K562 (cell line): ENCODE data around the gene MYL12A. TPM values are rescaled to one million over a fixed set of nuclear protein-coding genes. Genes with fewer than 3 reads are reported as not detected.

Experiments used
- ADNP ChIP-seq: fragments of 200-800 bp; sonication (Bioruptor generic); IDR thresholded peaks from 2 replicates; pipeline ENCODE4 v1.6.1; 2016; ENCODE audit warnings: missing genetic modification characterization, missing compliant biosample characterization
- ARNT ChIP-seq, 2 experiments: fragments of 450-650 bp; IDR thresholded peaks; 2 replicates each; pipeline ENCODE4 v1.6.1; 2016; ENCODE audit warnings: mild to moderate bottlenecking in 1 of 2
- ESRRB ChIP-seq: fragments of 250-450 bp; sonication (Bioruptor Pico); IDR thresholded peaks from 2 replicates; pipeline ENCODE4 v1.5.0; 2020; ENCODE audit warnings: mild to moderate bottlenecking, moderate library complexity, borderline replicate concordance
- FOXP1 ChIP-seq: sonication (generic); formaldehyde crosslinking; IDR thresholded peaks from 2 replicates; pipeline ENCODE4 v1.8.0; 2022; ENCODE audit warnings: mild to moderate bottlenecking, missing genetic modification reagents
- LEF1 ChIP-seq: fragments of 450-650 bp; IDR thresholded peaks from 2 replicates; pipeline ENCODE4 v1.6.1; 2016; ENCODE audit warnings: mild to moderate bottlenecking
- MCM5 ChIP-seq: fragments of 450-650 bp; IDR thresholded peaks from 2 replicates; pipeline ENCODE4 v1.6.1; 2016; ENCODE audit warnings: low read depth
- MTF1 ChIP-seq: fragments of 250-450 bp; sonication (Bioruptor Pico); IDR thresholded peaks from 2 replicates; pipeline ENCODE4 v1.9.0; 2021; ENCODE audit warnings: moderate library complexity, mild to moderate bottlenecking, inconsistent platforms, borderline replicate concordance
- NCOA6 ChIP-seq: fragments of 450-650 bp; IDR thresholded peaks from 2 replicates; pipeline ENCODE4 v1.6.1; 2017; ENCODE audit warnings: mild to moderate bottlenecking
- RBM17 ChIP-seq: fragments of 200-400 bp; formaldehyde crosslinking; IDR thresholded peaks from 2 replicates; pipeline ENCODE4 v1.6.1; 2017; ENCODE audit warnings: low read depth, mild to moderate bottlenecking, low read length, borderline replicate concordance
- TFE3 ChIP-seq: fragments of 450-650 bp; formaldehyde crosslinking; IDR thresholded peaks from 2 replicates; pipeline ENCODE4 v1.4.0; 2020; ENCODE audit warnings: mild to moderate bottlenecking, mixed read lengths
- XRCC3 ChIP-seq: fragments of 450-650 bp; IDR thresholded peaks from 2 replicates; pipeline ENCODE4 v1.6.1; 2017; ENCODE audit warnings: mild to moderate bottlenecking, moderate library complexity
- ZEB2 ChIP-seq: fragments of 450-650 bp; IDR thresholded peaks from 2 replicates; pipeline ENCODE4 v1.6.1; 2016
- ZNF830 ChIP-seq: fragments of 250-450 bp; sonication (Bioruptor Pico); IDR thresholded peaks from 2 replicates; pipeline ENCODE4 v1.5.0; 2021; ENCODE audit warnings: mild to moderate bottlenecking
- polyA plus RNA-seq, 8 experiments: library from polyadenylated mRNA; depleted of rRNA in 4 of 8; stranded (reverse) in 5 of 8; unstranded in 3 of 8; fragments of >200 nt; fragmentation: Nextera tagmentation in 2 of 8; fragmentation: Illumina TruSeq in 1 of 8; extraction: Ambion mirVana in 2 of 8; extraction: Trizol in 1 of 8; gene quantifications; 2 replicates each; pipeline versions ENCODE4 v1.2.1 to v1.2.3, GENCODE V29; 2011 to 2014; ENCODE audit warnings: inconsistent platforms in 1 of 8, missing spikeins in 1 of 8
- total RNA-seq, 7 experiments: library from RNA; depleted of rRNA in 6 of 7; stranded (reverse); fragments of >200 nt in 6 of 7; fragmentation: Illumina TruSeq in 2 of 7; extraction: Trizol in 2 of 7; gene quantifications; 2 replicates each; pipeline versions ENCODE4 v1.2.1 to v1.2.3, GENCODE V29; 2011 to 2021; ENCODE audit warnings: low replicate concordance in 1 of 7
- TF ChIP-seq, protein P1 (sequence below): fragments of 250-450 bp; sonication (Bioruptor Pico); IDR thresholded peaks from 2 replicates; pipeline ENCODE4 v1.5.0; 2021
- TF ChIP-seq, protein P2 (sequence below): fragments of 250-450 bp; sonication (Bioruptor Pico); IDR thresholded peaks from 2 replicates; pipeline ENCODE4 v1.5.0; 2021; ENCODE audit warnings: mild to moderate bottlenecking, moderate library complexity

Gene MYL12A
- total and polyA plus RNA-seq, 9 of the 15 experiments (the other 6 are each of a cell fraction or from before 2014, with no cell fraction given), result 308 to 1,031 (median 559) TPM

DNA sequence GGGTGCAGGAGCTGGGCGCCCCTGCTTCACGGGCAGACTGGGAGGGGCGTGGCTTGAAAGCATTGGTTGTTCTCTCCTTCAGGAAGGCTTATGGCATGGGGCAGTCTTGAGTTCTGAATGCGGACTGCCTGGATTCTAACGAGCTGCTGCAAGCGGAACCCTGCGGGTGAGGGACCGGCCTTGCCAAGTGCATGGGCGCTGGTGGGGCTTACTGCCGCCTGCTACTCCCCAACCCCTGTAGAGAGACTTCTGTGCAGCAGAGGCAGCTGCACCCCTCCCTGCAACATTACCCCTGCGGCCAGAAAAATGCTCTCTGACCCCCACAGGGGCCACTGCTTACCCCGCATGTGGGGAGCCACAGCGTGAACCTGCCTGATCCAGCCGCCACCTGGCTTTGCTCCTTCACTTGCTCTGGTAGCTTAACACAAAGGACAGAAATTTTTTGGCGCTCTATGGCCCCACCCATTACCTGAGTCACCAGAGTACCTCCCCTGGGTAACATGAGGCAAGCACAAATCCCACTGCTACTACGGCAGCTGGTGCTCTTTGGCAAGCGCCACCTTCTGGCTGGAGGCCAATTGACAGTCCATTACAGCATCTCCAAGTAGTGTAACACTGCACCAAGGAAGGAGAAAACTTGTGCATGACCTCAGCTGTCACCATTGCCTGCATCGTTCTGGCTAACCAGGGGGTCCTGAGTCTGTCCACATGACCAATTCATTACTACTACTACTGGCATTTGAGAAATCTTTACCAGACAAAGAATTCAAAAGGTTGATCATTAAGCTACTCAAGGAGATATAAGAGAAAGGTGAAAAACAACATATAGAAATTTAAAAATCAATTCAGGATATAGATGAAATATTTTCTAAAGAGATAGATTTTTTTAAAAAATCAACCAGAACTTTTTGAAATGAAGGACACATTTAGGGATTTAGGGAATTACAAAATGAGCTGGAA is 49.7 kb downstream of the MYL12A start (continued):
- TF ChIP-seq, protein P1, sequence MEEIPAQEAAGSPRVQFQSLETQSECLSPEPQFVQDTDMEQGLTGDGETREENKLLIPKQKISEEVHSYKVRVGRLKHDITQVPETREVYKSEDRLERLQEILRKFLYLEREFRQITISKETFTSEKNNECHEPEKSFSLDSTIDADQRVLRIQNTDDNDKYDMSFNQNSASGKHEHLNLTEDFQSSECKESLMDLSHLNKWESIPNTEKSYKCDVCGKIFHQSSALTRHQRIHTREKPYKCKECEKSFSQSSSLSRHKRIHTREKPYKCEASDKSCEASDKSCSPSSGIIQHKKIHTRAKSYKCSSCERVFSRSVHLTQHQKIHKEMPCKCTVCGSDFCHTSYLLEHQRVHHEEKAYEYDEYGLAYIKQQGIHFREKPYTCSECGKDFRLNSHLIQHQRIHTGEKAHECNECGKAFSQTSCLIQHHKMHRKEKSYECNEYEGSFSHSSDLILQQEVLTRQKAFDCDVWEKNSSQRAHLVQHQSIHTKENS, result no peak
- TF ChIP-seq, protein P2, sequence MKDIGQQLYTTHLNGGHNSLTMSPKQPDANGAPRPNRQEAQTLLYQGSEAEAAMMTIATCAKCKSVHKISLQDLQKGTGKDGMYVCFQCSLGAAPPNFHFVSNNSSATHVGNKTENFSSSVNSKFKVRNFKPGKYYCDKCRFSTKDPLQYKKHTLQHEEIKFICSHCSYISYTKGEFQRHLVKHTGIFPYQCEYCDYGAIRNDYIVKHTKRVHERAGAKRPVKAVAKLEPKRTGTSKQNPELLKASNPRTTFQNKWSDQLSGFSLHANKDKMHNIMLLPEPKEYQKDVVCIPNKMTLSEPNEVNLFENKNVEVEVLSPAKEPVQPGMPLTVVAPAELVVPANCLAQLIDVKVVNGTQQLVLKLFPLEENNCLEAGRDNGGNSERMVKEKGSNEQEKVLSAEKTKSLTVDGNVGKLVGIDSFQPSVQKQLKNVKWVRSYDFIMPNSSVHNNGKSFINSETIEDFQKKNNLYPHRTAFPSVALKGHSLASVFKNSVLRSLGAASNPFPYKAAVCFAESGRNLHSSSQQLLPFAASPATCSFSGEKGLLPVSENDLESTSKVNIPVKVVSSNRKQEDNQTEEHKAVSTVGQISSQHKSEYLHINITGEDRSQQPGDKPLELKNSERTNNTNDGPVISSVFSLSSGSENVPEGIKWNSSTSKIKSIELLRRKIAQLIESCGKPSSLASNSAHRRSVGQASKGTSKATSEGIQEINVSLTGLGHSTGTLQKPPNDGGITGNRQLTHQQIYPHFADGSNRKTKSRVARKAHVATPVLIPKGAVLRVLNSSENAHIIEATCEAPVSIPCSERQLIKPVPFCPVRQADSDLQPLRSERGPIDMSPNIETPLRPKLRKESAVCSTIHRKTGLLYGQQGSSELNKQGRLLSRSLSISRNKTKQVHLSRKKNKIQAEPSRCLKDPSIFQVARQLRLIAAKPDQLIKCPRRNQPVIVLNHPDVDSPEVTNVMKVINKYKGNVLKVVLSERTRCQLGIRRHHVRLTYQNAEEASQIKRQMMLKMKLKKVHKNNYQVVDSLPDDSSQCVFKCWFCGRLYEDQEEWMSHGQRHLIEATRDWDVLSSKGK (CRISPR knock-in tag), result no peak
- TF ChIP-seq XRCC3, result no peak
- peak; percentile 65 to 66; a peak in 2 of 4 replicates for TF ChIP-seq ARNT (IDR thresholded peaks at IDR 0.05)
- no peak for TF ChIP-seq RBM17
- TF ChIP-seq LEF1, result no peak
- TF ChIP-seq TFE3, result no peak
- no peak for TF ChIP-seq FOXP1 (CRISPR knock-in tag)
- TF ChIP-seq ZEB2, result peak; percentile 70; the same call in 1 of the 2 replicates
- no peak for TF ChIP-seq MCM5
- TF ChIP-seq ADNP (tag), result no peak
- TF ChIP-seq ESRRB (CRISPR knock-in tag), result no peak
- no peak for TF ChIP-seq NCOA6
- TF ChIP-seq ZNF830 (CRISPR knock-in tag), result no peak
- no peak for TF ChIP-seq MTF1
